NCI-H1436 (cell line): ENCODE data around the gene RNF187.
"Not testable (repeated sequence)": the region's sequence is repeated elsewhere in the genome, so short reads cannot be mapped to it uniquely, and the experiment has no call there.

Source experiments
- DNase-seq: peaks from one replicate; lab custom pipeline; 2025; lab: John Stamatoyannopoulos, UW

The RNF187 gene

GRCh38 chr1:228488125-228488817 is 1.1 kb downstream of the RNF187 start:
- peak; percentile 35 for DNase-seq

DNA sequence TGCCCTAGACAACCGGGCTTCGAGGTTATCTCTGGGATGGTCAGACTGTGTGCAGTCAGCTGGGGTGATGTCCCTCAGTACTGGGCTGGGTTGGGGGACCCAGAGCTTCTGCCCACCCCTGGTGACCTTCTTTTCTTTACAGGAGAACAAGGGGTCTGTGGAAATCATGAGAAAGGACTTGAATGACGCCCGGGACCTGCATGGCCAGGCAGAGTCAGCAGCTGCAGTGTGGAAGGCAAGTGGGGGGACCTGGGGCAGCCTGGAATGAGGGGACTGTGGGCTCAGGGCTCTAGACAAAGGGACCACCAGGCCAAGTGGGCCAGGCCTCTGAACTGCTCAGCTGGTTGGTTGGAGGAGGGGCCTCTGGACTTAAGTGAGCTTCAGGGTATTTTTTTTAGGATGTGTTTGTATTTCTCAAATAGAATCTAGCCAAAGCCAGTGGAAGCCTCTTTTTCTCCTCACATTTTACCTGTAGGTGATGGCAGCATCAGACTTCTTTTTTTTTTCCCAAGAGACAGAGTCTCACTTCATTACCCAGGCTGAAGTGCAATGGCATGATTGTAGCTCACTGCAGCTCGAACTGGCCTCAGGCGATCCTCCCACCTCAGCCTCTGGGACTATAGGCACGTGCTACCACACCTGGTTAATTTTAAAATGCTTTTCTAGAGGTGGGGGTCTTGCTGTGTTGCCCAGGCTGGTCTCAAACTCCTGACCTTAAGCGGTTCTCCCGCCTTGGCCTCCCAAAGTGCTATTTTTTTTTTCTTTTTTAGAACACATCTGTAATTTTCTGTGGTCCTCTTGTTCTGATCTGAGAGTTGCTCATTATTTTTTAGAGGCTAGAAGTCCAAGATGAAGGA is 1.9 kb downstream of the RNF187 start:
- DNase-seq, result no peak

DNA sequence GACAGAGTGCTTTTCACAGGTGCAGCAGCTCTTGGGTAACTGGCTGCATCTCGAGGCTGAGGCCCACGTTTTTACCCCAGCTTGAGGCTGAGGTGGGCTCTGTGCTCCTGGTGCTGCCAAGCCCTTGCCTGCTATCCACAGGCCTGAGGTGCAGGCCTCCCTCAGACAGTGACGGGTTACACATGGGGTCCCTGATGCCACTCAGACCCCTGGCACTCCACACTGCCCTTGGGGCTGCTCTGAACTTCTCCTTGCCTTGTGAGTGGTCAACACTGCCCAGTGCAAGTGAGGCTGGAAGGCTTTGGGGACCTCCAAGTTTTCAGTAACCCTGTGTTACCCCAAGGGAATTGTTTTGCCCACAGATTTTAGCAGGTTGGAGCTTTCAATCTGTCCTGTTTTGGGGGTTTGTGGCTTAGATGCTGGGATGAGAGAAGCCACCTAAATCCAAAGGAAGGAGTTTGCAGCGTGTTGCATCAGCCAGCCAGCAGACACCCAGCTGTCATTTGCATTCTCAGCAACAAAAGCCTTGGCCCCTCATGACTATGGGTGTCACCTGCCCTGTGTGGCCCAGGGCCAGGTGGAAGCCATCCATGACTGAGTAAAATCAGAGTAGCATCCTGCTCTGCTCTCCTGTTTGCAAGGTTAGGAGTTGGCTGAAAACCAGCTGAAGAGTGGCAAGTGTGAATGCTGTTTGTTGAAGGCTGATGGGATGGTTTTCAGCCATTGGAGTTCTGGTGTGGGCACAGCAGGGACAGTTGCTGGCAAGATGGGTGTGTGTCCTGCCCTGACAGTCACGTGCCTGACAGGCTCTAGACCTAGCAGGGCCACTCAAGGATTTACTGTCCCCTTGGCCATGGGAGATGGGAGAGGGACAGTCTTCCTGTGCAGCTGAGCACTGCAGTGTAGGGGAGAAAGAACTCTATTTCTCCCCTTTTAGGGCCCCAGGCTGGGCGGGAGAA is 3.2 kb downstream of the RNF187 start:
- DNase-seq, result peak; percentile 77

- DNase-seq, result no peak
Measured at GRCh38 chr1:228493141-228494043, 6.2 kb downstream of the RNF187 start.

DNA sequence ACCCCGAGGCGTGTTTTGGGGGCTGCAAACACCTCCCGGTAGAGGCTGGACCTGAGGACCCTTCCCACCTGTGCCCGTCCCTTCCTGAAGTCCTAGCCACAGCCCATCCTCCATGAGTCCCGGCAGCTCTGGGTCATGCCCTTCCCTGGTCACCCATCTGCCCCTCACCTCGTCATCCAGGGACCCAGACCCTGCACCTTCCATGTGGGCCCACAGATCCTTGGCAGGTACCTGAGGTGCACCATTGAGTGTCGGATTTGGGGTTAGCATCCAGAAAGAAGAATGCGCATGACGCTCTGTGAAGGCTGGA is 6.8 kb downstream of the RNF187 start:
- DNase-seq, result no peak

GRCh38 chr1:228494391-228494790 is 7.2 kb downstream of the RNF187 start:
- no peak for DNase-seq

GRCh38 chr1:228494970-228495853 is 8.0 kb downstream of the RNF187 start:
- DNase-seq, result no peak

GRCh38 chr1:228496084-228496483 is 8.9 kb downstream of the RNF187 start:
- no peak for DNase-seq

- DNase-seq, result no peak
Measured at GRCh38 chr1:228496494-228496893, 9.3 kb downstream of the RNF187 start.

GRCh38 chr1:228497206-228497605 is 10.0 kb downstream of the RNF187 start:
- DNase-seq, result no peak

DNA sequence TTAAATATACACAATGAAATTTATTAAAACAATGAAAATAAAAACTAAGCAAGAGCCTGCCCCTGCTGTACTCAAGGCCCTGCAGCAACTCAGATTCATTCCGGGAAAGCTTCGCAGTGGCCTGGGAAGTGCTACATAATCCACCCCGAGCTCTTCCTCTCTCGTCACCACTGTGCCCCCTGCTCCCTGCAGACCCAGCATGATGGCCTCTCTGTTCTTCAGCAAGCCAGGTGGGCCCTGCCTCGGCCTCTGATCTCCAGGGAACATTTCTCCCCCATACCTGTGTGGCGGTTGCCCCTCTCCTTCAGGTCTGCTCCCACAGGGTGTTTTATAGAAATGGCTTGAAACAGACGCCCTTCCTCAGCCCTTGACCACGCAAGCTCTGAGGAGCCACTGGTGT is 10.6 kb downstream of the RNF187 start:
- no peak for DNase-seq

- no peak for DNase-seq
Measured at GRCh38 chr1:228500143-228500734, 13.1 kb downstream of the RNF187 start.

DNA sequence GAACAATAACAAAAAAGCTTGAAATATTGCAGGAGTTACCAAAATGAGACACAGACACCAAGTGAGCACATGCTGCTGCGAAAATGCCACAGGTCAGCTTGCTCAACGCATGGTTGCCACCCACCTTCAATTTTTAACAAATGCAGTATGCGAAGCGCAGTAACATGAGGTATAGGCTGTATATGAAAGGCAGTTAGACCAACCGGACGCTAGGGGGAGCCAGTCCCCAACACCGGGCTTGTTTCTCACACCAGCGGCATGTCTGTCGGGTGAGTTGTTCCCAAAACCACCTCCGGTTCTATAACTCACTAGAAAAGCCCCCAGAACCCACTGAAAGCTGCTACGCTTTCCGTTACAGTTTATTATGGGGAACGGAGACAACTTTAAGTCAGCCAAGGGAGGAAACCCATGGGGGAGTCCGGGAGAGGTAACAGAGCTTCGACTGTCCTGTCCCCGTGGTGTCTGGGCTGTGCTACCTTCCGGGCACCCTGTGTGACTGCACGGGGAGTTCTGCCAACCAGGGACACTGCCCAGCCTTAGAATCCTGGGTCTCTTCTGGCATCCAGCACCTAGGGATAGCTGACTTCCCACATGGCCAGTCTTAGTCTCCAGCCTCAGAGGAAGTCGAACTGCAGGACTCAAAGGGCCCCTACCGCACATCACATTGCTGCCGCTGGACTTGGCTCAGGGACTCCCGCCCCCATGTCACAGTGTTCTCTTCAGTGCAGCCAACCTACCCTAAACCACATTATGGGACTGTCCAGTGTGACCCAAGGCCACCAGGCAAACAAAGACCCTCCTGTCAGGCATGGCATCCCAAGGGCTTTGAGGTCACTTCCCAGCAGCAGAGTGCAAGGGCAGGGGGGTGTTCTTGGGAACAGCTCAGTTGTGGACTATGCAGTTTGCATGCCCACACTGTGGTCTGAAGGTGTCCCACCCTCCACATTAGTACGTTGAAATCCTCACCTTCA is 14.0 kb downstream of the RNF187 start:
- DNase-seq, result peak; percentile 74

DNA sequence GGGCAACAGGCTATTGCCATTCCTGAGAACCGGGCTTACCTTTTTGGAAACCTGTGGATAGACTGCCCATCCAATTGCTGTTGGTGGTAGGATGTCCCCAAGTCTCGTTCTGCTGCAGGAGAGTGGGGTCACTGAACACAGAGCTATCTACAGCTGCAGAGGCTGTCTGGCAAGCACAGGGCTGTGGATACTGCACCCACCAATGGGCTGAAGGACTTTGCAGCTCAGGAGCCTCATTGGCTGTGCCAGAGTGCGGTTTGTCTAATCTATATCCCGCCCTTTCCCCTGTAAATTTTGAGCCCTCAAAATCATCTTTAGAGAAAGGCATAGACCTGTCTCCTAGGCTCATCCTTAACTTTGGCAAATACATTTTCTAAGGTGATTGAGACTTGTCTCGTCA is 15.3 kb downstream of the RNF187 start:
- no peak for DNase-seq

- DNase-seq, result not testable (repeated sequence)
Measured at GRCh38 chr1:228505944-228506343, 18.8 kb downstream of the RNF187 start.

GRCh38 chr1:228507961-228508652 is 20.9 kb downstream of the RNF187 start:
- DNase-seq, result no peak

DNA sequence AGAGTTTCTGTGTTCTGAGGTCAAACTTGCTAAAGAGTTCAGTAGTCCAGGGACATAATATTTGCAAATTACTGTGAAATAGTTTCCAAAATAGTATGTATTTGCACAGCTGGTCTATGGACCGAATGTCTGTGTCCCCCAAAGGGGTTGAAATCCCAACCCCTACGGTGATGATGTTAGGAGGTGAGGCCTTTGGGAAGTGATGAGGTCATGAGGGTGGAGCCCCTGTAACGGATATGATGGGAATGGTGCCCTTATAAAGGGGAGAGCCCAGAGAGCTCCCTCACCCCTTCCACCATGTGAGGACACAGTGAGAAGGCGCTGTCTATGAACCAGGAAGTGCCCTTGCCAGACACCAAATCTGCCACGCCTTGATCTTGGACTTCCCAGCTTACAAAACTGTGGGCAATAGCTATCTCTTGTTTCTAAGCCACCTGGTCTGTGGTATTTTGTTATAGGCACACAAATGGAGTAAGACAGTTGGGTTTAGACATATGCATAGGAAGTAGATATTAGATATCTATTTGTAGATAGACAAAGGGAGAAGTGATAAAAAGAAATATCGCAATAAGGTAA is 21.7 kb downstream of the RNF187 start:
- no peak for DNase-seq
